Neuronal stem cell (in vitro differentiated cells): ENCODE data around the gene EBI3.
"Not testable (repeated sequence)": the region's sequence is repeated elsewhere in the genome, so short reads cannot be mapped to it uniquely, and the experiment has no call there.

Source experiments
- DNase-seq: peaks from one replicate; pipeline ENCODE4 v3.0.0-alpha.2; 2013; ENCODE audit warnings: low spot score
- H2AFZ ChIP-seq: one replicate; pipeline ENCODE4 v1.6.1; 2013; ENCODE audit warnings: mild to moderate bottlenecking, low read length, inconsistent platforms
- H2AK5ac ChIP-seq: 2 replicates; pipeline ENCODE4 v1.6.1; 2013; ENCODE audit warnings: low read depth, mild to moderate bottlenecking, inconsistent platforms, low read length, moderate library complexity, mixed read lengths
- H2BK120ac ChIP-seq: 2 replicates; pipeline ENCODE4 v1.6.1; 2013; ENCODE audit warnings: low read depth, mild to moderate bottlenecking, inconsistent platforms, low read length, moderate library complexity, mixed read lengths
- H2BK12ac ChIP-seq: one replicate; pipeline ENCODE4 v1.6.1; 2013; ENCODE audit warnings: low read length, inconsistent platforms
- H2BK15ac ChIP-seq: 2 replicates; pipeline ENCODE4 v1.6.1; 2013; ENCODE audit warnings: mild to moderate bottlenecking, low read length, inconsistent platforms, mixed read lengths
- H2BK5ac ChIP-seq: one replicate; pipeline ENCODE4 v1.6.1; 2013; ENCODE audit warnings: inconsistent platforms, mild to moderate bottlenecking, low read length, moderate library complexity
- H3K14ac ChIP-seq: one replicate; pipeline ENCODE4 v1.6.1; 2013; ENCODE audit warnings: low read length, inconsistent platforms
- H3K18ac ChIP-seq: 2 replicates; pipeline ENCODE4 v1.6.1; 2013; ENCODE audit warnings: low read length, inconsistent platforms
- H3K23ac ChIP-seq: 2 replicates; pipeline ENCODE4 v1.6.1; 2013; ENCODE audit warnings: low read depth, mild to moderate bottlenecking, mixed read lengths, low read length, inconsistent platforms; ENCODE audit not compliant: poor library complexity
- H3K27ac ChIP-seq: replicated peaks from 3 replicates; pipeline ENCODE4 v1.5.1; 2013; ENCODE audit warnings: low read length, inconsistent platforms
- H3K27me3 ChIP-seq, 3 experiments: 2 replicates each; pipeline ENCODE4 v1.6.1; 2013; ENCODE audit warnings: low read length in 3 of 3, mild to moderate bottlenecking in 2 of 3, inconsistent platforms in 1 of 3, low read depth in 1 of 3, mixed read lengths in 1 of 3, moderate library complexity in 1 of 3; ENCODE audit not compliant: control insufficient read depth in 3 of 3, insufficient read depth in 3 of 3
- H3K36me3 ChIP-seq, 2 donors: replicated peaks in 1 of 2; 2 replicates each; pipeline ENCODE4 v1.6.1; 2013; ENCODE audit warnings: low read length in 2 of 2; ENCODE audit not compliant: control insufficient read depth in 2 of 2, insufficient read depth in 2 of 2
- H3K4ac ChIP-seq: 2 replicates; pipeline ENCODE4 v1.6.1; 2013; ENCODE audit warnings: inconsistent platforms, mild to moderate bottlenecking, low read length, moderate library complexity
- H3K4me1 ChIP-seq, 2 donors: 1 replicate in 1 of 2; 2 replicates in 1 of 2; pipeline ENCODE4 v1.6.1; 2013; ENCODE audit warnings: low read length in 2 of 2, low read depth in 1 of 2; ENCODE audit not compliant: control insufficient read depth in 2 of 2, insufficient read depth in 1 of 2
- H3K4me2 ChIP-seq: one replicate; pipeline ENCODE4 v1.6.1; 2013; ENCODE audit warnings: mild to moderate bottlenecking, low read length, inconsistent platforms; ENCODE audit not compliant: insufficient read depth, poor library complexity, severe bottlenecking
- H3K4me3 ChIP-seq, 2 donors: 2 replicates each; pipeline ENCODE4 v1.5.1; 2013; ENCODE audit warnings: low read length in 2 of 2, mild to moderate bottlenecking in 2 of 2, inconsistent platforms in 1 of 2, moderate library complexity in 1 of 2
- H3K79me1 ChIP-seq: one replicate; pipeline ENCODE4 v1.6.1; 2013; ENCODE audit warnings: low read depth, mild to moderate bottlenecking, inconsistent platforms, low read length, moderate library complexity
- H3K9ac ChIP-seq: one replicate; pipeline ENCODE4 v1.6.1; 2013; ENCODE audit warnings: mild to moderate bottlenecking, low read depth, low read length, inconsistent platforms; ENCODE audit not compliant: poor library complexity
- H3K9me3 ChIP-seq, 2 donors: replicated peaks in 1 of 2; 2 replicates each; pipeline versions ENCODE3 to v1.6.1; 2013; ENCODE audit warnings: low read length in 2 of 2, mild to moderate bottlenecking in 2 of 2, inconsistent platforms in 1 of 2, low read depth in 1 of 2, mixed read lengths in 1 of 2, moderate library complexity in 1 of 2; ENCODE audit not compliant: control insufficient read depth in 2 of 2, insufficient read depth in 1 of 2
- H4K8ac ChIP-seq: one replicate; pipeline ENCODE4 v1.6.1; 2013; ENCODE audit warnings: low read depth, mild to moderate bottlenecking, inconsistent platforms, low read length, moderate library complexity
- H4K91ac ChIP-seq: one replicate; pipeline ENCODE4 v1.6.1; 2013; ENCODE audit warnings: low read length, low read depth, mild to moderate bottlenecking, inconsistent platforms; ENCODE audit not compliant: poor library complexity
- WGBS, 2 donors: extraction: QIAGEN DNeasy Blood & Tissue Kit; methylation state at CpG; one replicate each; pipeline ENCODE4 v1.1.7; 2013; ENCODE audit warnings: missing lambda C conversion rate in 2 of 2, mixed read lengths in 1 of 2; ENCODE audit not compliant: insufficient read length in 2 of 2, insufficient replicate concordance in 1 of 2; ENCODE audit errors: extremely low coverage in 2 of 2; 5-methylcytosine and 5-hydroxymethylcytosine counted together

The EBI3 gene

DNA sequence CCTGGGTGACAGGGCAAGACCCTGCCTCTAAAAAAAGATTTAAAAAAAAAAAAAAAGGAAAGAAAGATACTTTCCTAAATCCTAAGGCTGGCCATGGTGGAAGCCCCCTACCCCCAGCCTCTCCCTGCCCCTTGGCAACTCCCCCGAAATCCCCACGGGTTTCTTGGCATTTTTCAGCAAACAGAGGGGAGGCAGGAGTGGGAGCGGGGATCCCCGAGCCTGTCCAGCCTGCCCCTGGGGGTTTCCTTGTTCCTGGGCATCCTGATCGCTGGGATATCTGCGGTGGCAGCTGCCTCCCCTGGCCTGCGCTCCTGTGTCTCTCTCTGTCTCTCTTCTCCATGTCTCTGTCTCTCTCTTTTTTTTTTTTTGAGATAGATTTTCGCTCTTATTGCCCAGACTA is 3.4 kb upstream of the EBI3 start:
- WGBS, 2 donors, result no CpG with 5 or more reads among the region's 8 CpGs
- Histone ChIP-seq H4K91ac (no peak overlapping the region), H3K27me3 (no peaks in the 10 kb centered on the region), H3K23ac (no peak overlapping the region), H3K9ac (no peak overlapping the region), H3K27ac (no peak overlapping the region), H2AFZ (no peak overlapping the region), H3K14ac (no peak overlapping the region), H2BK120ac (no peak overlapping the region), H3K36me3 (no peaks in the 10 kb centered on the region), H3K18ac (no peak overlapping the region), H2BK15ac (no peak overlapping the region), H3K4me1 (peaks cover 0 to 6% of the 10 kb centered on the region in 2 donors), H2AK5ac (no peak overlapping the region), H3K4me2 (no peak overlapping the region), H4K8ac (no peak overlapping the region), H3K9me3 (no peaks in the 10 kb centered on the region), H2BK5ac (no peak overlapping the region), H3K4ac (no peak overlapping the region), H3K79me1 (no peaks in the 10 kb centered on the region), H3K4me3 (no peak overlapping the region), H2BK12ac (no peak overlapping the region)
- no peak for DNase-seq

DNA sequence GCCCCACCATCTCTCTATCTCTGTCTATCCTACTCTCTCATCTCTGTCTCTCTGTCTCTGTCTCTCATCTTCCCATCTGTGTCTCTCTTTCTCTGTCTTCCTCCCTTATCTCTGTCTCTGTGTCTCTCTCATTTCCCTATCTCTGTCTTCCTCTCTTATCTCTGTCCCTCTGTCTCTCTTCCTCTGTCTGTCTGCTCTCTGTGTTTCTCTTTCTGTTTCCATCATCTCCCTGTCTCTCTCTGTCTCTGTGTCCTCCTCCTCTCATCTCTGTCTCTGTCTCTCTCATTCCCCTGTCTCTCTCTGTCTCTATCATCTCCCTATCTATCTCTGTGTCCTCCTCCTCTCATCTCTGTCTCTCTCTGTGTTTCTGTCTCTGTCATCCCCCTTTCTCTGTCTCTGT is 1.6 kb upstream of the EBI3 start:
- no peak overlapping the region for H3K23ac ChIP-seq
- H2AFZ ChIP-seq, result no peak overlapping the region
- no peak overlapping the region for H3K4ac ChIP-seq
- no peaks in the 10 kb centered on the region for H3K79me1 ChIP-seq
- no peak overlapping the region for H2BK15ac ChIP-seq
- no peak overlapping the region for H3K27ac ChIP-seq
- no peaks in the 10 kb centered on the region for H3K36me3 ChIP-seq
- H3K9ac ChIP-seq, result no peak overlapping the region
- H3K4me1 ChIP-seq, result peaks cover 0 to 6% of the 10 kb centered on the region in 2 donors
- no peak overlapping the region for H2AK5ac ChIP-seq
- no peaks in the 10 kb centered on the region for H3K9me3 ChIP-seq
- H2BK120ac ChIP-seq, result no peak overlapping the region
- no peaks in the 10 kb centered on the region for H3K27me3 ChIP-seq
- no peak overlapping the region for H3K4me3 ChIP-seq
- no peak overlapping the region for H2BK5ac ChIP-seq
- no peak overlapping the region for H3K18ac ChIP-seq
- no peak overlapping the region for H3K14ac ChIP-seq
- H4K8ac ChIP-seq, result no peak overlapping the region
- DNase-seq, result no peak
- H4K91ac ChIP-seq, result no peak overlapping the region
- H3K4me2 ChIP-seq, result no peak overlapping the region
- H2BK12ac ChIP-seq, result no peak overlapping the region

GRCh38 chr19:4228765-4229178 is 551 bp upstream of the EBI3 start:
- no peak overlapping the region for H2AK5ac ChIP-seq
- peaks cover 0 to 6% of the 10 kb centered on the region in 2 donors for H3K4me1 ChIP-seq
- H3K79me1 ChIP-seq, result no peaks in the 10 kb centered on the region
- no peak overlapping the region for H2BK5ac ChIP-seq
- no peak for DNase-seq
- WGBS, 2 donors, result no CpG with 5 or more reads among the region's 2 CpGs
- H2BK120ac ChIP-seq, result no peak overlapping the region
- H3K9ac ChIP-seq, result no peak overlapping the region
- no peak overlapping the region for H3K4ac ChIP-seq
- H3K4me3 ChIP-seq, result no peak overlapping the region
- no peak overlapping the region for H3K14ac ChIP-seq
- H3K18ac ChIP-seq, result no peak overlapping the region
- peaks cover 0 to 2% of the 10 kb centered on the region in 2 donors for H3K9me3 ChIP-seq
- no peak overlapping the region for H2BK15ac ChIP-seq
- no peaks in the 10 kb centered on the region for H3K27me3 ChIP-seq
- H4K91ac ChIP-seq, result no peak overlapping the region
- H3K36me3 ChIP-seq, result no peaks in the 10 kb centered on the region
- H3K27ac ChIP-seq, result no peak overlapping the region
- peak overlapping the region; percentile 86 for H2AFZ ChIP-seq
- H4K8ac ChIP-seq, result no peak overlapping the region
- no peak overlapping the region for H3K4me2 ChIP-seq
- H2BK12ac ChIP-seq, result no peak overlapping the region
- H3K23ac ChIP-seq, result no peak overlapping the region

GRCh38 chr19:4230237-4230636 is 914 bp downstream of the EBI3 start:
- not testable (repeated sequence) for H3K4me2 ChIP-seq, DNase-seq, H4K91ac ChIP-seq, H4K8ac ChIP-seq, H3K9me3 ChIP-seq, H3K14ac ChIP-seq, H2BK12ac ChIP-seq, H3K79me1 ChIP-seq, H3K4me3 ChIP-seq, H3K27ac ChIP-seq, H3K9ac ChIP-seq, H2BK15ac ChIP-seq, H2BK120ac ChIP-seq, H2AK5ac ChIP-seq, H2AFZ ChIP-seq, H3K4me1 ChIP-seq, H3K36me3 ChIP-seq, H3K18ac ChIP-seq, H2BK5ac ChIP-seq, H3K27me3 ChIP-seq, H3K4ac ChIP-seq, H3K23ac ChIP-seq
- WGBS, 2 donors, result no CpG with 5 or more reads among the region's 6 CpGs
